Immature natural killer cell (primary cell): ENCODE results near the gene PRICKLE1. TPM values are rescaled to one million over a fixed set of nuclear protein-coding genes. Genes with fewer than 3 reads are reported as not detected.

Experiments used
- DNase-seq, 3 donors: peaks; one replicate each; pipeline ENCODE4 v3.0.0; 2022; ENCODE audit warnings: mixed read lengths in 1 of 3
- H3K27ac Mint-ChIP-seq, 6 donors: one replicate each; pipeline ENCODE4 v1.8.0; 2020; ENCODE audit warnings: mixed read lengths in 6 of 6, mild to moderate bottlenecking in 5 of 6, inconsistent platforms in 4 of 6, moderate library complexity in 3 of 6
- H3K27me3 Mint-ChIP-seq, 3 donors: one replicate each; pipeline ENCODE4 v1.8.0; 2020 to 2021; ENCODE audit warnings: low read depth in 3 of 3, mild to moderate bottlenecking in 3 of 3, mixed read lengths in 3 of 3, moderate library complexity in 3 of 3, inconsistent platforms in 1 of 3
- H3K36me3 Mint-ChIP-seq, 3 donors: one replicate each; pipeline ENCODE4 v1.8.0; 2020; ENCODE audit warnings: mixed read lengths in 3 of 3, inconsistent platforms in 2 of 3, mild to moderate bottlenecking in 2 of 3
- H3K4me1 Mint-ChIP-seq, 2 donors: one replicate each; pipeline ENCODE4 v1.8.0; 2020; ENCODE audit warnings: inconsistent platforms in 2 of 2, mild to moderate bottlenecking in 2 of 2, mixed read lengths in 2 of 2, moderate library complexity in 1 of 2
- H3K4me3 Mint-ChIP-seq, 5 donors: one replicate each; pipeline ENCODE4 v1.8.0; 2020; ENCODE audit warnings: mild to moderate bottlenecking in 5 of 5, mixed read lengths in 5 of 5, inconsistent platforms in 3 of 5, moderate library complexity in 3 of 5
- H3K9me3 Mint-ChIP-seq, 6 donors: one replicate each; pipeline ENCODE4 v1.8.0; 2020; ENCODE audit warnings: mild to moderate bottlenecking in 6 of 6, mixed read lengths in 6 of 6, inconsistent platforms in 4 of 6, moderate library complexity in 3 of 6
- polyA plus RNA-seq, 3 donors: library from polyadenylated mRNA; unstranded; fragments of 300-500 nt; fragmentation: Illumina TruSeq; gene quantifications; one replicate each; pipeline ENCODE4 v1.2.3, GENCODE V29; 2021

The PRICKLE1 gene
- polyA plus RNA-seq, 3 donors from 2014 or later, result 0.08 to 0.38 TPM; not detected in 1

DNA sequence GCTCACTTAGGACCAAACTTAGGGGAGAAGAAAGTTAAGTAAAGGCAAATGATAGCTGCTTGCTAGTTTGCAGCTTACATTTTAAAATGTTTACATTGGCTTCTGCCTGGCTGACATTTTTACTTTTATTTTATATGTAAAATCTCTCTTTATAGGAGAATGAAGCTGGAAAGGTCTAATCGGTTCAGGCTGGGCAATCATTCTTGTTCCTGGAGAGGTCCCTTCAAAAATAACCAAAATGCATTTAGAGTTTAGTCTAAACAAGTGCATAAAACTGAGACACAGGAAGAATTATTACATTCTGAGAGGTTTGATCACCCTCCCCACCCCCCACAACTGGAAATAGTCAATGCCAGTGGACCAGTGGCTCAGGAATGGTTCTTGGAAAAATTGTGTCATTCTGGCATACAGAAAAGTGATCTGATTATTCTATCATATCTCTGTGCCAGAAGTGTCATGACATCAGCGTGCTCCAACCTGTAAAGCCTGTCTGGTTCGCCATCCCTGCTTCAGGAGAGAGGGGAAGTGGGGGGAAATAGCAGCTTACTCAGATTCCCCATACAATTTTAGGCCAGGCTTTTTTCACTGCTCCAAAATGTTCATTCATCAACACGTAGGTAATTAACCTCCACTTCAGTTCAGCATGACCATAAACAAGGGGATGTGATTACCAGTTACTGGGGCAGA lies 4.2 kb downstream of the PRICKLE1 start:
- no peak overlapping the region for H3K27ac Mint-ChIP-seq
- peaks cover 0 to 1% (median 0%) of the 10 kb centered on the region in 6 donors for H3K9me3 Mint-ChIP-seq
- peaks cover 9 to 25% (median 10%) of the 10 kb centered on the region in 3 donors for H3K27me3 Mint-ChIP-seq
- no peak overlapping the region for H3K4me3 Mint-ChIP-seq
- DNase-seq, result no peak
- H3K36me3 Mint-ChIP-seq, result peaks cover 0 to 5% (median 0%) of the 10 kb centered on the region in 3 donors
- peaks cover 2 to 7% of the 10 kb centered on the region in 2 donors for H3K4me1 Mint-ChIP-seq

DNA sequence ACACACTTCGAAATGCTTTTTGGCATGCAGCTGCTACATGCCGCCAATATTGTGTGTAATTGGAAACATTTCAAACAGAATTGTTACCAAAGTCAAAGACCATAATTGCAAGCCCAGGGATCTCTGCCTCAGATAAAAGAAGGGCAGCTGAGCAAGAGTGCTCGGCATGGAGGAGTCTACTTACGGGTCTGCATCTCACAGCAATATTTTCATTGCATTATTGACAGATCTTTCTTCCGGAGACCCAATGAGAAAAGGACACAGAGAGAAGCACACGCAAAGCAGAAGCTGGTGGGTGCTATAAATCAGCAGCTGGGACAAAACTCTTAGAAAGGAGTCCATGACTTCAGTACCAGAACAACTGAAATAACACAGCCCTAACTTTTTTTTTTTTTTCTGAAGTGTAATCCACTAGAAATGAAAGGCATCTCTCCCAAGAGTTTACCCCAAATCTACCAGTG lies 4.9 kb downstream of the PRICKLE1 start:
- H3K4me1 Mint-ChIP-seq, result peaks cover 0 to 4% of the 10 kb centered on the region in 2 donors
- peaks cover 0 to 5% (median 0%) of the 10 kb centered on the region in 3 donors for H3K36me3 Mint-ChIP-seq
- no peak for DNase-seq
- no peak overlapping the region for H3K27ac Mint-ChIP-seq
- no peak overlapping the region for H3K4me3 Mint-ChIP-seq
- H3K27me3 Mint-ChIP-seq, result peaks cover 6 to 25% (median 10%) of the 10 kb centered on the region in 3 donors
- peaks cover 0 to 1% (median 0%) of the 10 kb centered on the region in 6 donors for H3K9me3 Mint-ChIP-seq

DNA sequence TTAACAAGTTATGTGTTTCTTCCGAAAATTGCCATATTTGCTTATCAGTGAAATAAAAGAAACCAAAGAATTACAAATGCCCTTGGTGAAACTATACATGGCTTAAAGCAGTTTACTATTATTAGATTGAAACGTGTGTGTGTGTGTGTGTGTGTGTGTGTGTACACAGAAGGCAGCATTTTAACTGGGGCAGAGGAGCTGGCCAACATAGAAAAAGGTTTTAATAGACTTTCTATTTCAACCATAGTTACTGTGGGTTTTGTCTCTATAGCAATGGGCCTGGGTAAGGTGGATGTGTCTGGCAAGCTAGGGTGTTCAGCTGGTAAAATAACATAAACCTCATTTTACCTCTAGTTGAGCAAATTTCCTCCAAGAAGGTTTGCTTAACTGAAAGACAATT lies 6.5 kb downstream of the PRICKLE1 start:
- H3K4me3 Mint-ChIP-seq, result no peak overlapping the region
- H3K9me3 Mint-ChIP-seq, result peaks cover 0 to 1% (median 0%) of the 10 kb centered on the region in 6 donors
- peaks cover 0 to 12% (median 2%) of the 10 kb centered on the region in 3 donors for H3K27me3 Mint-ChIP-seq
- no peaks in the 10 kb centered on the region for H3K4me1 Mint-ChIP-seq
- H3K36me3 Mint-ChIP-seq, result no peaks in the 10 kb centered on the region
- DNase-seq, result no peak
- H3K27ac Mint-ChIP-seq, result no peak overlapping the region

DNA sequence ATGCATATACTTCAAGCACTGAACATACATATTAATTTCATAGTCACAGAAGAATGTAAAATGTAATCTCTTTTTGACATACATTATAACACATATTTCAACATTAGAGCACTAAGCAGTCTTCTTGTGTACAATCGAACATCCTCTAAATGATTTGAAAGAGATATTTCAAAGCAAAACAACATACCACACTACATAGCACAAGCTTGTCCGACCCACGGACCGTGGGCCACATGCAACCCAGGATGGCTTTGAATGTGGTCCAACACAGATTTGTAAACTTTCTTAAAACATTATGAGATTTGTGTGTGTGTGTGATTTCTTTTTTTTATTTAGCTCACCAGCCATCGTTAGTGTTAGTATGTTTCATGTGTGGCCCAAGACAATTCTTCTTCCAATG lies 7.0 kb downstream of the PRICKLE1 start:
- DNase-seq, result no peak
- Mint-ChIP-seq H3K27ac (no peak overlapping the region), H3K9me3 (peaks cover 0 to 1% (median 0%) of the 10 kb centered on the region in 6 donors), H3K36me3 (no peaks in the 10 kb centered on the region), H3K27me3 (peaks cover 0 to 12% (median 2%) of the 10 kb centered on the region in 3 donors), H3K4me1 (no peaks in the 10 kb centered on the region), H3K4me3 (no peak overlapping the region)

DNA sequence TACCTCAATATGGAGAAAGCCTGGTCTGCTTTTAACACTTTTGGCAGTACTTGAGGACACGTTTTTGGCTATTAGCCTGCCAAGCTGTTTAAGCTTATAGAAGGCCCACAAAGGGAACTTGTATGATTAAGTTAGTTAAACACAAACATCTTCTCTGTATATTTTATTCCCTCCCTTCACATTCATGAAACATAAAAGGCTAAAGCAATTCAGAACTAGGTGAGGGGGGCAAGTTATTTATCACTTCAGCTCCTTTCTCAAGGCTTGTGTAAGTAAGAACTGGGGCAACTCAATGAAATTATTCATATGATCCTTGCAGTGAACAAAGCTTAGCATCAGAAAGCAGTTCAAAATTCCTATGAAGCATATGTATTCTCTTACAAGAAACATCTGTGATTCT lies 7.5 kb downstream of the PRICKLE1 start:
- no peaks in the 10 kb centered on the region for H3K4me1 Mint-ChIP-seq
- no peaks in the 10 kb centered on the region for H3K9me3 Mint-ChIP-seq
- no peaks in the 10 kb centered on the region for H3K36me3 Mint-ChIP-seq
- DNase-seq, result no peak
- peaks cover 0 to 9% (median 2%) of the 10 kb centered on the region in 3 donors for H3K27me3 Mint-ChIP-seq
- H3K4me3 Mint-ChIP-seq, result no peak overlapping the region
- H3K27ac Mint-ChIP-seq, result no peak overlapping the region

DNA sequence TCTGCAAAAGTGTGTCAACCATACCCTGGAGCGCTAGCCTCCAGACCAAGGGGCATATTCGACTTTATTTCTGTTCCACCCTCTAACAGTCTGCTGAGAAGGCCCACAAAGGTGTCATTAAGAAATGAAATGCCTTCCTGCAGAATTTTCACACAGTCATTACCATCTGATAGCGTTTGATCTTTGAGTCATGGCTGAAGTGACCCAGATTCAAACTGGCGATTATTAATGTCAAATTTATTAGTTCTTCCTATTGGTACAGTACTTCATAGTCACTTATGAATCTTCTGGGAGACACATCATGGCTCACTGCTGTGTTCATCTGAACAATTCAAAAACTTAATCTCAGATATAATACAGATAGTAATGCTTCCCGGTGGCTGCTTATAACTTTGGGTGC lies 13.2 kb downstream of the PRICKLE1 start:
- Mint-ChIP-seq H3K4me1 (no peaks in the 10 kb centered on the region), H3K36me3 (no peaks in the 10 kb centered on the region), H3K4me3 (no peak overlapping the region), H3K9me3 (peaks cover 0 to 2% (median 0%) of the 10 kb centered on the region in 6 donors), H3K27ac (no peak overlapping the region), H3K27me3 (peaks cover 0 to 5% (median 0%) of the 10 kb centered on the region in 3 donors)
- DNase-seq, result no peak

DNA sequence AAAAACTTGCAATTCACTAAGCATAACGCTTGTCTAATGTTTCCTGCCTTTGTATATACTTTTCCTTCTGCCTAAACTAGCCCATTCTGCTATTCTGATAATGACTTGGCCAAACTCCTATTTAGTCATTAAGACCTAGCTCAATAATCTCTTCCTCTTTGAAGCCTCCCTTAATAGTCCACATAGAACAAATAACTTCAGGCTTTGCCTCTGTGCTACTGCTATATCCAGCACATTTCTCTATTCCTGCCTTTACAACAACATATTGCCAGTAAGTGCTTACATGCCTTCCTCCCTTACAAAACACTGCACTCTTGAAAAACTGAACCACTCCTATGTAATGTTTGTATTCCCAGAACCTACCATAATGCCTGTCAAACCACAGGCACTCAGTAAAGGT lies 13.8 kb downstream of the PRICKLE1 start:
- Mint-ChIP-seq H3K27ac (no peak overlapping the region), H3K27me3 (peaks cover 0 to 5% (median 0%) of the 10 kb centered on the region in 3 donors), H3K4me1 (no peaks in the 10 kb centered on the region), H3K4me3 (no peak overlapping the region), H3K9me3 (peaks cover 0 to 2% (median 0%) of the 10 kb centered on the region in 6 donors), H3K36me3 (no peaks in the 10 kb centered on the region)
- DNase-seq, result no peak

DNA sequence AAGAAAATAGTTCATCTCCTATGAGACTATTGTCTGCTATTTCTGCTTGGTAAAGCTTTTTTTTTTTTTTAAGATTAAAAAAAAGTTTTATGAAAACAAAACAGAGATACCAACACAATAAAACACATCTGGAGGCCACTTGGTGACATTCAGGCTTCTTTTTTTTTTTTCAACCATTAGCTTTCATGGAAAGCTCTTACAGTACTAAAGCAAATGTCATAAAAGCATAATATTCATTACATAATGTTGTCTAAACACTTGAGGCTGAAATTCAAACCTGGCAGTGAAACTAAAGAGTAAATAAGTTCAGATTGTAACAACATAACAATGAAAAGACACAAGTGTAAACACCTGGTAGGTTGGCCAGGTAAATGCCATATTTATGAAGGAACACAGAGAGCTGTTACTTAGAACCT lies 14.7 kb downstream of the PRICKLE1 start:
- no peak for DNase-seq
- no peak overlapping the region for H3K4me3 Mint-ChIP-seq
- H3K36me3 Mint-ChIP-seq, result no peaks in the 10 kb centered on the region
- H3K4me1 Mint-ChIP-seq, result no peaks in the 10 kb centered on the region
- H3K9me3 Mint-ChIP-seq, result peaks cover 0 to 2% (median 0%) of the 10 kb centered on the region in 6 donors
- H3K27ac Mint-ChIP-seq, result no peak overlapping the region
- peaks cover 0 to 2% (median 0%) of the 10 kb centered on the region in 3 donors for H3K27me3 Mint-ChIP-seq

DNA sequence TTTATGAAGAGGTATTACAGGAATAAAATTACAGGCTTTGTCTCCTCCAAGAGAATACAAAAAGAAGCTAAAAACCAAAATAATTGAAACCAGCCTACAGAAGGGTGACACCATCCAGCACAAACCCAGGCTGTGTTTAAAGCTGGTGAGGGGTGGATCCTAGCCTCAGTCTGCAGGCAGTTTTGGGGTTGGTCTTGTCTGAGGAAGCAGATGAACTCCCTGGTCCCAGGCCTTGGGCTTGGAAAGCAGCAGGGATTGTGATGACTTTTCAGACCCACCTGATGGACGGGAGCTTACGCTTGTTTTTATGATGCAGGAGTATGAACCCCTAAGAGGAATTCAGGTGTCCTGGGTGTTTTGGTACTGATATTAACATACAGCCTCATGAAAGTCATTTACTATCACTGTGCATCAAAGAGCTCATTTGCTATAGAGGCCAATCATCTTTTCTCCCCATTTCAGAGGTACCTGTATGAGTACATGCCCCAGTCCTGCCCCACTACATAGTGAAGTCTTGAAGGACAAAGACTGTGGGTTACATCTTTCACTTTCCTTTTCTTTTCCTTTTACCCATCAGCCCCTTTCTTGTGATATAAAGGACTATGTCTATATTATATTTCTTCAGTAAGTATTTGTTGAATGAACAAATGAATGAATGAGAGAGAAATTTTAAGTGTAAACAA lies 18.1 kb downstream of the PRICKLE1 start:
- Mint-ChIP-seq H3K4me3 (no peak overlapping the region), H3K4me1 (no peaks in the 10 kb centered on the region), H3K36me3 (no peaks in the 10 kb centered on the region), H3K9me3 (no peaks in the 10 kb centered on the region), H3K27me3 (no peaks in the 10 kb centered on the region), H3K27ac (no peak overlapping the region)
- DNase-seq, result no peak

DNA sequence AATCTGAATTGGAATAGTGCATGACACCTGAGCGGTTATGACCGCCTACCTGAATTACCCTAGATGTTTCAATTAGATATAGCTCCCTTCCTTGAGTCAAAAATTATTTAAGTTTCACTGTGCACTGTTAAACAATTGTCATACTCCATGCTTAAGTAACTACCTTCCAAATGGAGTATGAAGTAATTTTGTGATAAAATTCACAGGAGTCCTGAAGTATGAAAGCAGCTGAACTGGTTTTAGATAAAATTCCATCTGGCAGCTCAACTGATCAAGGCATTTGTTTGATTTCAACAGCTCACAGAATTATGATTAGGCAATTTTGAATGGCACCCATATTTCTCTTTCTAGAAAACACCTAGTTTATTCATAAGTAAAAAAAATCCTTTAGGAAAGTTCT lies 19.5 kb downstream of the PRICKLE1 start:
- no peak for DNase-seq
- no peak overlapping the region for H3K4me3 Mint-ChIP-seq
- no peaks in the 10 kb centered on the region for H3K4me1 Mint-ChIP-seq
- no peak overlapping the region for H3K27ac Mint-ChIP-seq
- H3K9me3 Mint-ChIP-seq, result no peaks in the 10 kb centered on the region
- no peaks in the 10 kb centered on the region for H3K27me3 Mint-ChIP-seq
- no peaks in the 10 kb centered on the region for H3K36me3 Mint-ChIP-seq

DNA sequence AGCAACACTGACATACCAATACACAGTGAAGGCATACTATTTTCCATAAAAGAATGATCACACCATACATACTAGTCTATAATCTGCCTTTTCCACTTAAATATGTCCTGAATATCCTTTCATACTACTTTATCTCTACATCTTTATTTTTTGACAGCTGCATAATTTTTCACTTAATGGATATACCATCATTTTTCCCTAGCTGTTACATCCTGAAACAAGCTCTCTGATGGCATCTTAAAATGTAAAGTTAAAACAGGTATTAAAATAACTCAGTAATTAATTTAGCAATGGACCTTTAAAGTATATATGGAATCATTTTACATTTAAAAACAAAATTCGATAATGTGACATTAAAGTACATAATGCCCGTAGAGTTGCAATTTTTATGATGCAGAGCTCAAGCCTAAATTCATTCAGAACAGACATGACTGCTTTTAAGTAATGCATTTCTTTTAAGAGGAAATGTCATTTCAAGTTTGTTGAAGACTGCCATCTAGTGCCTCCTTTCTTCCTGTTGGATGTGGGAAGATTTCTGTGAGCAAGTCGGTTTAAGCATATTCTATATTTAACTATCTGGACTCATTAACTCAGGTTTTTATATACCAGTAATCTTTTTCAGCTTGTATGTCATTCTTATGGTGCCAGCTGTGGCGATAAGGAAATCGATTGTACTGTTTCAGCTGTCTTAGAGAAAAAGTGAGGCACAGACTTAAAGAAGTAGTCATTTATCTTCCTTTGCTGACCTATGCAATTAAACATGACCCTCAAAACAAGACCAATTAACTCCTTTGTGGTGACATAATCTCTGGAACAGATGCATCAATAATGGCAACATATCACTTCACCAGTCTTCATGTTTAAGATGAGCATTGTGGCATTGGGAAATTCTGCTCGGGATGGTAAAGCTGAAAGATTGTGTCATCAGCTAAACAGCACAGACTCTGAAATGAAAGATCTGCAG lies 20.3 kb downstream of the PRICKLE1 start:
- no peaks in the 10 kb centered on the region for H3K36me3 Mint-ChIP-seq
- no peak overlapping the region for H3K27ac Mint-ChIP-seq
- DNase-seq, result no peak
- no peaks in the 10 kb centered on the region for H3K27me3 Mint-ChIP-seq
- H3K9me3 Mint-ChIP-seq, result no peaks in the 10 kb centered on the region
- no peaks in the 10 kb centered on the region for H3K4me1 Mint-ChIP-seq
- H3K4me3 Mint-ChIP-seq, result no peak overlapping the region

DNA sequence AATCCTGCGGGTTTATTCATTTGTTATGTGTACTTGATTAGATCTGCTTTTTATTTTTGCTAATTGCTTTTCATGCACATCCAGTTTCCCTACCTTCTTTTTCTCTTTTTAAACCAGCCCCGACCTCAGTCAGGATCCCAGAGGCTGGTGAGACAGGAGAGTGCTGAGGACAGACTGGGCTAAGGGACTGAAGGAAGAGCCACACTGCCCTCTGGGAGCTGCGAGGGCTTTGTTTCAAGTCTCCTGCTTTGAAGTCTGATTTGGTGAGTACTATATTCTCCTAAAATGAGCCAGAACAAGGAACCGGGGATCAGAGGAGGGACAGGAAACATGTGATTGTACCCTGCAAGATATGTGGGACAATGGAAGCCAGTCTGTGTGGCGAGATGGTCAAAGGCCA lies 23.9 kb downstream of the PRICKLE1 start:
- no peaks in the 10 kb centered on the region for H3K36me3 Mint-ChIP-seq
- no peaks in the 10 kb centered on the region for H3K4me1 Mint-ChIP-seq
- peaks cover 0 to 2% (median 0%) of the 10 kb centered on the region in 6 donors for H3K9me3 Mint-ChIP-seq
- H3K27ac Mint-ChIP-seq, result no peak overlapping the region
- no peak for DNase-seq
- no peaks in the 10 kb centered on the region for H3K27me3 Mint-ChIP-seq
- no peak overlapping the region for H3K4me3 Mint-ChIP-seq

DNA sequence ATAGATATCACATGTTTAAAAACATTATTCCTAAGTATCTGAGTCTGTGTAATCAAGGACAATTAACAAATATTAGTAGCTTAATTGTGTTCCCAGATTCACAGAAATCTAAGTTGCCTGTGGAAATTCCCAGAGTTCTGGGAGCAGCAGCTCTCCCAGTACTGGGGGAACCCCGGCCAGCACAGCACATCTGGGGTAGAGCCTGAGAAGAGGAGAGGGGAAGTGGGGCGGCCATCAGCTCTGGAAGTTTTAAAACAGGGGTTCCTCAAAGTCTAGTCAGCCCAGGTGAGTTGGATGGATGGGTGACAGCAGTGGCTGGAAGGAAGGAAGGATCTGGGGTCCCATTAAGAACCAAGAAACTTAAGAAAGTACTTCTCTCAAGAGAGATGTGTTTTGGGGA lies 24.6 kb downstream of the PRICKLE1 start:
- no peak for DNase-seq
- H3K27ac Mint-ChIP-seq, result no peak overlapping the region
- no peak overlapping the region for H3K4me3 Mint-ChIP-seq
- H3K4me1 Mint-ChIP-seq, result no peaks in the 10 kb centered on the region
- peaks cover 0 to 2% (median 0%) of the 10 kb centered on the region in 6 donors for H3K9me3 Mint-ChIP-seq
- no peaks in the 10 kb centered on the region for H3K36me3 Mint-ChIP-seq
- H3K27me3 Mint-ChIP-seq, result no peaks in the 10 kb centered on the region
